Measurements from ENCODE around the gene FNDC7. TPM values are rescaled to one million over a fixed set of nuclear protein-coding genes. Genes with fewer than 3 reads are reported as not detected.

The FNDC7 gene
- total and polyA plus RNA-seq, 9 of the 15 experiments (the other 6 are each of a cell fraction or from before 2014, with no cell fraction given) = not detected

DNA sequence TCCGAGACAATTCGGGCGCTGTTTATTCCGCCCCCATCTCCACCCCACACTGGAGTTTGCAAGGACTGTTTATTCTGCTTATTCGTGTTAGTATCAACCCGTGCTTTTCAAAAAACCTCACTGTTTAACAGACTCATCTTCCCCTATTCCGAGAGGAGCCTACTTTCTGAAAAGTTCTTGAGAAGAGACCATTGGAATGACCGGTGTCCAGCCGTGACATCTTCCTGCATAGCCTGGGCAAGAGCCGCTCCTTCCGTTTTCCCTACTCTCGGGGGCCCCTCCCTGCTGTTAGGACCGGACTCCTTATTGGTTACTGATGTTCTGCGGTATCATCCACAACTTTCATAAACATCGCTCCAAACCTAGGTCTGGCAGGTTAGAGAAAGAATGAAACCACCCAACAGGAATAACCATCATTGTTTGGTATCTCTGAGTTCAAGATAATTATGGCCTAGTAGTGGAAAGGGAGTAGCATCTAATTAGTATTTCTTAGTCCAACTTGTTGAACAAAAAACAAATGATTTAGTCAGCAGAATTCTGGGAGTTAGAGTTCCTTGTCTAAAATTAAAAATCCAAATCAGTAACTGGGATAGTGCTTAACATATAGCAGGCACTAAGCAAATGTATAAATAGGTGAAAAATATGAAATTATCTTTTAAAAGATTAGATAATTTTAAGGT, 34.6 kb downstream of the FNDC7 start (continued):
- TF ChIP-seq TEAD4 (IDR thresholded peaks at IDR 0.05; ENCODE audit: low read length) = no peak
- no peak for TF ChIP-seq TEAD4 (CRISPR knock-in tag; IDR thresholded peaks at IDR 0.05; ENCODE audit: borderline replicate concordance)
- TF ChIP-seq, protein P1, sequence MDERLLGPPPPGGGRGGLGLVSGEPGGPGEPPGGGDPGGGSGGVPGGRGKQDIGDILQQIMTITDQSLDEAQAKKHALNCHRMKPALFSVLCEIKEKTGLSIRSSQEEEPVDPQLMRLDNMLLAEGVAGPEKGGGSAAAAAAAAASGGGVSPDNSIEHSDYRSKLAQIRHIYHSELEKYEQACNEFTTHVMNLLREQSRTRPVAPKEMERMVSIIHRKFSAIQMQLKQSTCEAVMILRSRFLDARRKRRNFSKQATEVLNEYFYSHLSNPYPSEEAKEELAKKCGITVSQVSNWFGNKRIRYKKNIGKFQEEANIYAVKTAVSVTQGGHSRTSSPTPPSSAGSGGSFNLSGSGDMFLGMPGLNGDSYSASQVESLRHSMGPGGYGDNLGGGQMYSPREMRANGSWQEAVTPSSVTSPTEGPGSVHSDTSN (CRISPR knock-in tag; IDR thresholded peaks at IDR 0.05; ENCODE audit: low read depth) = no peak
- TF ChIP-seq, protein P1 (tag; conservative IDR thresholded peaks at IDR 0.05; ENCODE audit: low read depth) = no peak
- TF ChIP-seq, protein P2, sequence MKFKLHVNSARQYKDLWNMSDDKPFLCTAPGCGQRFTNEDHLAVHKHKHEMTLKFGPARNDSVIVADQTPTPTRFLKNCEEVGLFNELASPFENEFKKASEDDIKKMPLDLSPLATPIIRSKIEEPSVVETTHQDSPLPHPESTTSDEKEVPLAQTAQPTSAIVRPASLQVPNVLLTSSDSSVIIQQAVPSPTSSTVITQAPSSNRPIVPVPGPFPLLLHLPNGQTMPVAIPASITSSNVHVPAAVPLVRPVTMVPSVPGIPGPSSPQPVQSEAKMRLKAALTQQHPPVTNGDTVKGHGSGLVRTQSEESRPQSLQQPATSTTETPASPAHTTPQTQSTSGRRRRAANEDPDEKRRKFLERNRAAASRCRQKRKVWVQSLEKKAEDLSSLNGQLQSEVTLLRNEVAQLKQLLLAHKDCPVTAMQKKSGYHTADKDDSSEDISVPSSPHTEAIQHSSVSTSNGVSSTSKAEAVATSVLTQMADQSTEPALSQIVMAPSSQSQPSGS (CRISPR knock-in tag; IDR thresholded peaks at IDR 0.05) = no peak
- no peak for TF ChIP-seq CCAR2 (IDR thresholded peaks at IDR 0.05; ENCODE audit: low read depth, low read length)
- no peak for TF ChIP-seq SIN3A (IDR thresholded peaks at IDR 0.05; ENCODE audit: borderline replicate concordance in 2 of 2, control insufficient read depth in 1 of 2, low read depth in 2 of 2, low read length in 2 of 2)
- TF ChIP-seq ZNF75A (CRISPR knock-in tag; IDR thresholded peaks at IDR 0.05) = no peak
- TF ChIP-seq ZSCAN29 (IDR thresholded peaks at IDR 0.05) = no peak
- TF ChIP-seq OTX1 (CRISPR knock-in tag; IDR thresholded peaks at IDR 0.05) = no peak
- TF ChIP-seq KHSRP (IDR thresholded peaks at IDR 0.05) = no peak
- TF ChIP-seq FOXP1 (CRISPR knock-in tag; IDR thresholded peaks at IDR 0.05) = 0 out of 2 replicates have a peak, but pooled peaks have one; percentile 53
- TF ChIP-seq, protein P3, sequence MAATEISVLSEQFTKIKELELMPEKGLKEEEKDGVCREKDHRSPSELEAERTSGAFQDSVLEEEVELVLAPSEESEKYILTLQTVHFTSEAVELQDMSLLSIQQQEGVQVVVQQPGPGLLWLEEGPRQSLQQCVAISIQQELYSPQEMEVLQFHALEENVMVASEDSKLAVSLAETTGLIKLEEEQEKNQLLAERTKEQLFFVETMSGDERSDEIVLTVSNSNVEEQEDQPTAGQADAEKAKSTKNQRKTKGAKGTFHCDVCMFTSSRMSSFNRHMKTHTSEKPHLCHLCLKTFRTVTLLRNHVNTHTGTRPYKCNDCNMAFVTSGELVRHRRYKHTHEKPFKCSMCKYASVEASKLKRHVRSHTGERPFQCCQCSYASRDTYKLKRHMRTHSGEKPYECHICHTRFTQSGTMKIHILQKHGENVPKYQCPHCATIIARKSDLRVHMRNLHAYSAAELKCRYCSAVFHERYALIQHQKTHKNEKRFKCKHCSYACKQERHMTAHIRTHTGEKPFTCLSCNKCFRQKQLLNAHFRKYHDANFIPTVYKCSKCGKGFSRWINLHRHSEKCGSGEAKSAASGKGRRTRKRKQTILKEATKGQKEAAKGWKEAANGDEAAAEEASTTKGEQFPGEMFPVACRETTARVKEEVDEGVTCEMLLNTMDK (IDR thresholded peaks at IDR 0.05; ENCODE audit: borderline replicate concordance, insufficient read depth, low read depth, low read length, poor library complexity, severe bottlenecking) = no peak
- TF ChIP-seq ZNF717 (CRISPR knock-in tag; IDR thresholded peaks at IDR 0.05) = no peak
- no peak for TF ChIP-seq ZFPM2 (CRISPR knock-in tag; IDR thresholded peaks at IDR 0.05)
- TF ChIP-seq HMG20A (CRISPR knock-in tag; conservative IDR thresholded peaks at IDR 0.05) = no peak
- no peak for TF ChIP-seq FOXJ2 (tag; IDR thresholded peaks at IDR 0.05)
- TF ChIP-seq ZFP36 (IDR thresholded peaks at IDR 0.05; ENCODE audit: low read depth, low read length, partially characterized antibody) = no peak
- peak; percentile 67; the same call in 1 of the 2 replicates for TF ChIP-seq DPF2 (IDR thresholded peaks at IDR 0.05)
- peak in 1 of 3 experiments; percentile 71 for TF ChIP-seq YY1 (IDR thresholded peaks at IDR 0.05; ENCODE audit: borderline replicate concordance in 1 of 3, control insufficient read depth in 1 of 3, extremely low read depth in 1 of 3, insufficient read depth in 3 of 3, insufficient read length in 1 of 3, insufficient replicate concordance in 2 of 3, low read depth in 1 of 3, low read length in 2 of 3)
- no peak for TF ChIP-seq SMC3 (conservative IDR thresholded peaks at IDR 0.05; ENCODE audit: insufficient read depth, low read depth, low read length)
- TF ChIP-seq SP1 (CRISPR knock-in tag; IDR thresholded peaks at IDR 0.05) = no peak
- TF ChIP-seq ZNF436 (CRISPR knock-in tag; IDR thresholded peaks at IDR 0.05) = no peak
- TF ChIP-seq NFRKB (IDR thresholded peaks at IDR 0.05; ENCODE audit: low read depth) = no peak; the same call in 1 of the 2 replicates
